MV-4-11 (cell line): ENCODE data around the gene FBXL17.

ENCODE experiments used
- DNase-seq: peaks from one replicate; lab custom pipeline; 2025; lab: John Stamatoyannopoulos, UW

The FBXL17 gene

GRCh38 chr5:107954254-107954653 is 427.6 kb downstream of the FBXL17 start:
- no peak for DNase-seq

GRCh38 chr5:107952450-107952849 is 429.4 kb downstream of the FBXL17 start:
- no peak for DNase-seq

- DNase-seq, result no peak
Observed at GRCh38 chr5:107951309-107951708, 430.6 kb downstream of the FBXL17 start.

- no peak for DNase-seq
Observed at GRCh38 chr5:107950776-107951175, 431.1 kb downstream of the FBXL17 start.

- DNase-seq, result no peak
Observed at GRCh38 chr5:107949688-107950341, 432.1 kb downstream of the FBXL17 start.

- DNase-seq, result no peak
Observed at GRCh38 chr5:107948377-107948776, 433.5 kb downstream of the FBXL17 start.

- DNase-seq, result no peak
Observed at GRCh38 chr5:107945061-107945460, 436.8 kb downstream of the FBXL17 start.

- no peak for DNase-seq
Observed at GRCh38 chr5:107943923-107944322, 438.0 kb downstream of the FBXL17 start.

- no peak for DNase-seq
Observed at GRCh38 chr5:107941036-107941435, 440.9 kb downstream of the FBXL17 start.

- no peak for DNase-seq
Observed at GRCh38 chr5:107937651-107938355, 444.1 kb downstream of the FBXL17 start.

GRCh38 chr5:107937204-107937603 is 444.7 kb downstream of the FBXL17 start:
- no peak for DNase-seq

- no peak for DNase-seq
Observed at GRCh38 chr5:107936515-107936914, 445.4 kb downstream of the FBXL17 start.

- no peak for DNase-seq
Observed at GRCh38 chr5:107935645-107936044, 446.3 kb downstream of the FBXL17 start.

GRCh38 chr5:107933326-107933725 is 448.6 kb downstream of the FBXL17 start:
- no peak for DNase-seq

GRCh38 chr5:107930891-107931290 is 451.0 kb downstream of the FBXL17 start:
- no peak for DNase-seq

- no peak for DNase-seq
Observed at GRCh38 chr5:107930092-107930491, 451.8 kb downstream of the FBXL17 start.

GRCh38 chr5:107929080-107929479 is 452.8 kb downstream of the FBXL17 start:
- no peak for DNase-seq

GRCh38 chr5:107926121-107926520 is 455.8 kb downstream of the FBXL17 start:
- DNase-seq, result no peak

- no peak for DNase-seq
Observed at GRCh38 chr5:107925200-107925599, 456.7 kb downstream of the FBXL17 start.

- DNase-seq, result no peak
Observed at GRCh38 chr5:107919969-107920368, 461.9 kb downstream of the FBXL17 start.

- DNase-seq, result no peak
Observed at GRCh38 chr5:107919361-107919760, 462.5 kb downstream of the FBXL17 start.

GRCh38 chr5:107917983-107918382 is 463.9 kb downstream of the FBXL17 start:
- DNase-seq, result no peak
